ENCODE measurements around the gene PHF13. TPM values are rescaled to one million over a fixed set of nuclear protein-coding genes. Genes with fewer than 3 reads are reported as not detected.

PHF13 gene
- total RNA-seq, 4 donors from 2014 or later: 12.6 to 21.7 (median 17.0) TPM

DNA sequence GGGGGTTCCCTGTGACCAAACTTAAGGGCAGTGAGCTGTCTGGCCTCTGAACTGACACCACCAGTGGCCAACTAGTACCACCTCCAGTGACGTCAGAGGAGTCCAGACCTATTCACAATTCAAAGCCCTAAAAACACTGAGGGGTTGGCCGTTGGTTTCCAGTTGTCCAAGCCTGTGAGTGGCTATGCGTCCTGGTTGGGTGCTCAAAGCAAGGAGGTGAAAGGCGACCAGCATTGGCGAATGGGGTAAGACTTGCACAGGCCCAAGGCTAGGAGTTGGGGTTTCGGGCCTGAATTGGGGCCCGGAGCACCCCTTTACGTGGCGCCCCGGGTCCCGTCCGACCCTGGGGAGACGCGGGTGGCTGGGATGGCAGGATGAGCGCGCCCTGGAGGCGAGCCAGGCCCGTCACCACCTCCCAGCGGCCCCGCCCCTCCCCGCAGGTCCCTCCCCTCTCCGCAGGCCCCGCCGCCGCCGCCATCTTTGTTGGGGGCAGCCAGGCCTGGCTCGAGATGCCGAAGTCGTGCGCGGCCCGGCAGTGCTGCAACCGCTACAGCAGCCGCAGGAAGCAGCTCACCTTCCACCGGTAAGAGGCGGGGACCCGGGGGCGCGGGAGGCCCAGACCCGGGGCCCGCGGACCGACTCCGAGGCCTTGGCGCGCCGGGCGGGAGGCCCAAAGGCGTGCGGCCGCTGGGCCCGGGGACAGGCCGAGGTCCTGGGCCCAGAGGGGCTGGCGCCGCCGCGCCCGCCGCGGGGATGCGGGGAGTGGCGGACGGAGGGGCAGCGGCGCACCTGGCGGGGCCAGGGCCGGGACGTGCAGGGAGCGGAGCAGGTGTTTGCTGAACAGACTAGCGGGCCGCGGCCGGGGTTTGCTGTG is 11.4 kb downstream of the PHF13 start, which contains the start of gene THAP3:
TSS of gene THAP3 (plus strand) at position 159 of the 874 bp plus-strand sequence. CDS start at position 510, 351 bp downstream.
- peak within 1 kb of the TSS; percentile 92 for H3K4me3 ChIP-seq
- peaks cover 51% of the 10 kb centered on the region for H3K36me3 ChIP-seq
- no peaks in the 10 kb centered on the region for H3K27me3 ChIP-seq

DNA sequence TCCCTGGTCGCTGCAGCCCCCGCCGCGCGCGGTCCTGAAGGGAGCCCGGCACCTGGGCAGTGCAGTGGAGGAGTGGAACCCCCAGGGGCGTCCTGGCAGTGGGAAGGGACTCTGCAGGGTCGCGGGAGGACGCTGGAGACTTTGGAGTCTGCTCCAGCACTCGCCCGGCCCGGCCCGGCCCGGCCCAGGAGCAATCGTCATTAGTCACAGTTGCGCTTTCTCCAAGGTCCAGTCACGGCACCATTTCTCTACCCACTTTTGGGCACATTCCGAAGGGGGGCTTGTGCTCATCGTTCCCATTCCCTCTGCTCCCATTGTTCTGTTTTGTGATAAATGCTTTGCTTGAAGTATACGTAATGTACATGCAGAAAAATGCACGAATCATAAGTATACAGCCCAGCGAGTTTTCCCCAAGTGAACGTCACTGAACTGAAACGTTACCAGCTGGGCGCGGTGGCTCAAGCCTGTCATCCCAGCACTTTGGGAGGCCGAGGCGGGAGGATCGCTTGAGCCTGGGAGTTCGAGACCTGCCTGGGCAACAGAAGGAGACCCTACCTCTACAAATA is 12.1 kb downstream of the PHF13 start:
- WGBS: 3% methylated on average over 5 of the region's 32 CpGs
- peak overlapping the region; percentile 92 for H3K4me3 ChIP-seq
- peaks cover 51% of the 10 kb centered on the region for H3K36me3 ChIP-seq
- peak overlapping the region; percentile 90 for H3K27ac ChIP-seq
- no peaks in the 10 kb centered on the region for H3K9me3 ChIP-seq
- H3K4me1 ChIP-seq: peaks cover 22% of the 10 kb centered on the region
- H3K27me3 ChIP-seq: no peaks in the 10 kb centered on the region
- no peak for DNase-seq (ENCODE audit: low spot score in 2 of 2)
- no peak for TF ChIP-seq EP300 (IDR thresholded peaks at IDR 0.05)
- no peak for TF ChIP-seq POLR2A (IDR thresholded peaks at IDR 0.05)
- no peak for TF ChIP-seq POLR2AphosphoS5 (IDR thresholded peaks at IDR 0.05)
- TF ChIP-seq, protein P1, sequence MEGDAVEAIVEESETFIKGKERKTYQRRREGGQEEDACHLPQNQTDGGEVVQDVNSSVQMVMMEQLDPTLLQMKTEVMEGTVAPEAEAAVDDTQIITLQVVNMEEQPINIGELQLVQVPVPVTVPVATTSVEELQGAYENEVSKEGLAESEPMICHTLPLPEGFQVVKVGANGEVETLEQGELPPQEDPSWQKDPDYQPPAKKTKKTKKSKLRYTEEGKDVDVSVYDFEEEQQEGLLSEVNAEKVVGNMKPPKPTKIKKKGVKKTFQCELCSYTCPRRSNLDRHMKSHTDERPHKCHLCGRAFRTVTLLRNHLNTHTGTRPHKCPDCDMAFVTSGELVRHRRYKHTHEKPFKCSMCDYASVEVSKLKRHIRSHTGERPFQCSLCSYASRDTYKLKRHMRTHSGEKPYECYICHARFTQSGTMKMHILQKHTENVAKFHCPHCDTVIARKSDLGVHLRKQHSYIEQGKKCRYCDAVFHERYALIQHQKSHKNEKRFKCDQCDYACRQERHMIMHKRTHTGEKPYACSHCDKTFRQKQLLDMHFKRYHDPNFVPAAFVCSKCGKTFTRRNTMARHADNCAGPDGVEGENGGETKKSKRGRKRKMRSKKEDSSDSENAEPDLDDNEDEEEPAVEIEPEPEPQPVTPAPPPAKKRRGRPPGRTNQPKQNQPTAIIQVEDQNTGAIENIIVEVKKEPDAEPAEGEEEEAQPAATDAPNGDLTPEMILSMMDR (IDR thresholded peaks at IDR 0.05): no peak

More for the DNA sequence above, 11.4 kb downstream of the PHF13 start, which contains the start of gene THAP3:
- 11% methylated on average over 10 of the region's 73 CpGs for WGBS
- Histone ChIP-seq H3K27ac (peak within 1 kb of the TSS; percentile 90), H3K4me1 (peaks cover 22% of the 10 kb centered on the region), H3K9me3 (no peaks in the 10 kb centered on the region)
- DNase-seq (ENCODE audit: low spot score in 2 of 2): peak; percentile 91 to 95
- no peak for TF ChIP-seq POLR2AphosphoS5 (IDR thresholded peaks at IDR 0.05)
- TF ChIP-seq, protein P1 (IDR thresholded peaks at IDR 0.05): no peak
- no peak for TF ChIP-seq POLR2A (IDR thresholded peaks at IDR 0.05)
- TF ChIP-seq EP300 (IDR thresholded peaks at IDR 0.05): no peak

DNA sequence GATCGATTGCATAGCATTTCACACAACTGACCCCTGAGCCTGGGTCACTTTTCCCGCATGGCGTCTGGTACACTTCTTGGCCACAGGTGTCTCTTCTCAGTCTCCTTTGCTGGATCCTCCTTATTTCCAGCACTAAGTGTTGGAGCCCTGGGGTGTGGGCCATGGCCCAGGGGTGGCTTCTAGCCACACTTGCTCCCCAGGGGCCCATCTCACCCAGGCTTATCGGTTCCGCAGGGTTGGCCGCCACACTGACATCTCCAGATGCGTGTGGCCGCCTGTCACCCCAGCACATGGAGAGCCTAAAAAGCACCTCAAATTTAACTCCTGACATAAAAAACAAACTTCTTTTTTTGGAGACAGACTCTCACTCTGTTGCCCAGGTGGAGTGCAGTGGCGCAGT is 13.5 kb downstream of the PHF13 start:
- Histone ChIP-seq H3K9me3 (no peaks in the 10 kb centered on the region), H3K4me1 (peaks cover 22% of the 10 kb centered on the region), H3K27me3 (no peaks in the 10 kb centered on the region), H3K4me3 (no peak overlapping the region), H3K36me3 (peaks cover 48% of the 10 kb centered on the region), H3K27ac (no peak overlapping the region)
- WGBS: 95% methylated on average over 9 of the region's 9 CpGs
- TF ChIP-seq, protein P1 (IDR thresholded peaks at IDR 0.05): no peak
- TF ChIP-seq POLR2A (IDR thresholded peaks at IDR 0.05): no peak
- no peak for TF ChIP-seq EP300 (IDR thresholded peaks at IDR 0.05)
- no peak for TF ChIP-seq POLR2AphosphoS5 (IDR thresholded peaks at IDR 0.05)
- no peak for DNase-seq (ENCODE audit: low spot score in 2 of 2)

DNA sequence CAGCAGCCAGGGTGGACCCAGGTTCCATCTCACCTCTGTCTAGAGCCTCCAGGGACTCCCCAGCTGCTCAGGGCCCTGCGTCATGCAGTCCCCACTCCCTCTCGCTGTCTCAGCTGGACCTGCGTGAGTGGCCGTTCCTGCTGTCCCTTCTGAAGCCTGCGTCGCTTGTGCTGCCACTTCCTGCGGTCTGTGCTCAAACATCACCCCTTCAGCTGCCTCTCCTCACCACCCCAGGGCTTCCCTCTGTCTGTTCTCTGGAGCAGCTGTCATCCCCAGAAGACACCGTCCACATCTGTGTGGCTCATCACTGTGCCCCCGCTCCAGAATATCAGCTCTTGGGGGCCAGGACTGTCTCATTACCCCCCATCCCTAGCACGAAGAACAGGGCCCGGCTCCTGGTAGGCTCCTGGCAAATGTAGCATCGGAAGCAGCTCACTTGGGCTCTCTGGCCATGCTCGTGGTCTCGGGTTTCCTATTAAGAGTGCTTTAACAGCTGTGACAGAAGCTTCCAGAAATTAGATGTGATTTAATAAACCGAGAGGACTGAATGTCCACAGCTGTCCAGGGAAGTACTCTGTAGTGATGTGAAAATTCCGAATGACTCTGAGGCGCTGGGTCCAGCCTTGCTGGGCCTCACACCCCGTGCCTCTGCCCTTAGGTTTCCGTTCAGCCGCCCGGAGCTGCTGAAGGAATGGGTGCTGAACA is 14.5 kb downstream of the PHF13 start:
- Histone ChIP-seq H3K36me3 (peaks cover 55% of the 10 kb centered on the region), H3K27me3 (no peaks in the 10 kb centered on the region), H3K4me1 (peaks cover 22% of the 10 kb centered on the region), H3K27ac (no peak overlapping the region), H3K9me3 (no peaks in the 10 kb centered on the region), H3K4me3 (no peak overlapping the region)
- 93% methylated on average over 20 of the region's 21 CpGs for WGBS
- no peak for DNase-seq (ENCODE audit: low spot score in 2 of 2)
- TF ChIP-seq POLR2AphosphoS5 (IDR thresholded peaks at IDR 0.05) (no peak), EP300 (IDR thresholded peaks at IDR 0.05) (no peak), POLR2A (IDR thresholded peaks at IDR 0.05) (no peak)
- TF ChIP-seq, protein P1 (IDR thresholded peaks at IDR 0.05): no peak
